ENCODE results near the gene CELSR2.

Gene CELSR2

DNA sequence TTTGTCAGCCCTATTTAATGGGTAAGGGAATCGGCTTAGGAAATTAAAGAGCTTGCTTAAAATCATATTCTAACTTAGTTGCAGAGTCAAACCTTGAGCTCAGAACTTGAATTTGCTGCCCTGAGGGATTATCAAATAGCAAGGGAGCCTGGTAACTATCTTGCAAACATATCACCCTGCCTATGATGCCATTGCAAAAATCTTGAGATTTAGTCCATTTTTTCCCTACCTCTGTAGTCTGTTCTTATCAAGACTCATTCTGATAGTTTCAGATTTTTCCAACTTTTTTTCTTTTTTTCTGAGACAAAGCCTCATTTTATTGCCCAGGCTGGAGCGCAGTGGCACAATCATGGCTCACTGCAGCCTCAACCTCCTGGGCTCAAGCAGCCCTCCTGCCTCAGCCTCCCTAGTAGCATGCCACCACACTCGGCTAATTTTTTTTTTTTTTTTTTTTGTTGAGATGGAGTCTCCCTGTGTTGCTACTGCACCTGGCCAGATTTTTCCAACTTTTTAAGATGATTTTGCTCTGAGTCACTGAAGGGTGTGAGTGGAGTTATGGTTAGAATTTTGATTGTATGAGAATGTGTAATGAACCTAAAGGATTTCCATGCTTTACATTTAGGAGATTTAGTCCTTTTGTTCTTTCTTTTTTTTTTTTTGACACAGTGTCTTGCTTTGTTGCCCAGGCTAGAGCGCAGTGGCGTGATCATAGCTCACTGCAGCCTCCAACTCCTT, 23.5 kb upstream of the CELSR2 start:
- Histone ChIP-seq H2AFZ (ENCODE audit: low read depth, low read length) (no peak overlapping the region), H3K4me1 (ENCODE audit: insufficient read depth, low read length) (no peaks in the 10 kb centered on the region), H3K27me3 (ENCODE audit: insufficient read depth, low read length, poor library complexity) (no peaks in the 10 kb centered on the region), H3K9me3 (ENCODE audit: insufficient read depth, low read length, severe bottlenecking) (no peaks in the 10 kb centered on the region), H3K27ac (ENCODE audit: low read length) (no peak overlapping the region), H3K4me2 (ENCODE audit: insufficient read depth, low read length) (no peak overlapping the region), H3K9ac (ENCODE audit: low read depth, low read length) (no peak overlapping the region), H3K79me2 (ENCODE audit: insufficient read depth, low read length) (peaks cover 57% of the 10 kb centered on the region), H4K20me1 (ENCODE audit: insufficient read depth, low read length) (peaks cover 3% of the 10 kb centered on the region; the same call in 1 of the 2 replicates), H3K36me3 (ENCODE audit: insufficient read depth, low read length) (peaks cover 79% of the 10 kb centered on the region), H3K4me3 (ENCODE audit: low read depth in 1 of 2, low read length in 2 of 2) (no peak overlapping the region)
- TF ChIP-seq EZH2 (IDR thresholded peaks at IDR 0.05; ENCODE audit: borderline replicate concordance, low read depth, low read length, severe bottlenecking): no peak
- TF ChIP-seq, protein P1, sequence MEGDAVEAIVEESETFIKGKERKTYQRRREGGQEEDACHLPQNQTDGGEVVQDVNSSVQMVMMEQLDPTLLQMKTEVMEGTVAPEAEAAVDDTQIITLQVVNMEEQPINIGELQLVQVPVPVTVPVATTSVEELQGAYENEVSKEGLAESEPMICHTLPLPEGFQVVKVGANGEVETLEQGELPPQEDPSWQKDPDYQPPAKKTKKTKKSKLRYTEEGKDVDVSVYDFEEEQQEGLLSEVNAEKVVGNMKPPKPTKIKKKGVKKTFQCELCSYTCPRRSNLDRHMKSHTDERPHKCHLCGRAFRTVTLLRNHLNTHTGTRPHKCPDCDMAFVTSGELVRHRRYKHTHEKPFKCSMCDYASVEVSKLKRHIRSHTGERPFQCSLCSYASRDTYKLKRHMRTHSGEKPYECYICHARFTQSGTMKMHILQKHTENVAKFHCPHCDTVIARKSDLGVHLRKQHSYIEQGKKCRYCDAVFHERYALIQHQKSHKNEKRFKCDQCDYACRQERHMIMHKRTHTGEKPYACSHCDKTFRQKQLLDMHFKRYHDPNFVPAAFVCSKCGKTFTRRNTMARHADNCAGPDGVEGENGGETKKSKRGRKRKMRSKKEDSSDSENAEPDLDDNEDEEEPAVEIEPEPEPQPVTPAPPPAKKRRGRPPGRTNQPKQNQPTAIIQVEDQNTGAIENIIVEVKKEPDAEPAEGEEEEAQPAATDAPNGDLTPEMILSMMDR (IDR thresholded peaks at IDR 0.05; ENCODE audit: borderline replicate concordance, extremely low read depth, low read length, poor library complexity, severe bottlenecking): no peak
- ATAC-seq (ENCODE audit: insufficient read depth, low read depth): no peak
- no peak for DNase-seq

DNA sequence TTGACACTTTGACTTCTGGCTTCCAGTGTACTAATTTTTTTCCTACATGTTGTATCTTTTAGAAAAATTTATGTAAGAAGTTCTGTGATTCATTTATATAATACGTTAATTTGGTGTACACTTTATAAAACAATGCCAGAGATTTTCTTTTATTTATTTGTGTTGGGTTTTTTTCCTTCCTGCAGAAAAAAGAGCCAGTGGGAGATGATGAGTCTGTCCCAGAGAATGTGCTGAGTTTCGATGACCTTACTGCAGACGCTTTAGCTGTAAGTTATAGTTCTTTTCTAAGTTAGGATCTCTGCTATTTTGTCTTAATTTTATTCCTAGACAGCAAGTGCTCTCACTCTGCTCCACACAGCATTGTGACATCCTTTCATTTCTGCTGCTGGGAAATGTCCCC, 21.2 kb upstream of the CELSR2 start:
- Histone ChIP-seq H3K9ac (ENCODE audit: low read depth, low read length) (no peak overlapping the region), H3K4me1 (ENCODE audit: insufficient read depth, low read length) (no peaks in the 10 kb centered on the region), H2AFZ (ENCODE audit: low read depth, low read length) (no peak overlapping the region), H4K20me1 (ENCODE audit: insufficient read depth, low read length) (no peaks in the 10 kb centered on the region; the same call in 1 of the 2 replicates), H3K4me3 (ENCODE audit: low read depth in 1 of 2, low read length in 2 of 2) (no peak overlapping the region), H3K9me3 (ENCODE audit: insufficient read depth, low read length, severe bottlenecking) (no peaks in the 10 kb centered on the region), H3K4me2 (ENCODE audit: insufficient read depth, low read length) (no peak overlapping the region), H3K79me2 (ENCODE audit: insufficient read depth, low read length) (peaks cover 35% of the 10 kb centered on the region), H3K27ac (ENCODE audit: low read length) (no peak overlapping the region), H3K27me3 (ENCODE audit: insufficient read depth, low read length, poor library complexity) (no peaks in the 10 kb centered on the region), H3K36me3 (ENCODE audit: insufficient read depth, low read length) (peaks cover 90% of the 10 kb centered on the region)
- no peak for DNase-seq
- TF ChIP-seq, protein P1 (IDR thresholded peaks at IDR 0.05; ENCODE audit: borderline replicate concordance, extremely low read depth, low read length, poor library complexity, severe bottlenecking): no peak
- no peak for TF ChIP-seq EZH2 (IDR thresholded peaks at IDR 0.05; ENCODE audit: borderline replicate concordance, low read depth, low read length, severe bottlenecking)
- no peak for ATAC-seq (ENCODE audit: insufficient read depth, low read depth)

DNA sequence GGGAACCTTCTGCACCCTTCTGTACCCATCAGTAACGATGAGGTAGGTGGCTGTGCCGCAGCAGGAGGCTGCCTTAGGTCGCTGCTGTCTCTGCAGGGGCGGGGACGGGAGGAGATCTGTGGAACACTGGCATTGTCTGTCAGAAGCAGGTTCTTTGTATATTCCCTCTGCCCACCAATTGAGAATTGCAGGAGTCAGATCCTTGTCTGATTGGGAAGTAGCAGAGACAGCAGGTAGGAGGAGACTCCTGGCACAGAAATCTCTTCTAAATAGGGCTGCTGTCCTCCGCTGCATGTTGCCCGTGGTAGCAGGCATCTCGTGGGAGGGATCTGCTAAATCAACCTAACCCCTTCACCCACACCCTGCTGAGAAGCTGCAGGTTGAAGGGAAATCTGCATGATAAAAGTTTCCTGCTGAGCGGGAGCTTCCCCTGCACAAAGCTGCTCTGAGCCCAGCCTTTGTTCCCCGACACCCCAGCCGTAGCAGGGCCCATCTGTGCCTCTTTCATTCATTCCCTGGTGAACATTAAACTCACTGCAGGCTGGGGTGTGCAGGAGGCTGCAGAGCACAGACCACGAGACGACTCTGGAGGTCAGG, 19.7 kb upstream of the CELSR2 start:
- TF ChIP-seq, protein P1 (IDR thresholded peaks at IDR 0.05; ENCODE audit: borderline replicate concordance, extremely low read depth, low read length, poor library complexity, severe bottlenecking): no peak
- TF ChIP-seq EZH2 (IDR thresholded peaks at IDR 0.05; ENCODE audit: borderline replicate concordance, low read depth, low read length, severe bottlenecking): no peak
- H3K9me3 ChIP-seq (ENCODE audit: insufficient read depth, low read length, severe bottlenecking): no peaks in the 10 kb centered on the region
- no peak overlapping the region for H3K4me2 ChIP-seq (ENCODE audit: insufficient read depth, low read length)
- DNase-seq (no peak), ATAC-seq (ENCODE audit: insufficient read depth, low read depth) (no peak)
- H4K20me1 ChIP-seq (ENCODE audit: insufficient read depth, low read length): no peaks in the 10 kb centered on the region; the same call in 1 of the 2 replicates
- no peak overlapping the region for H2AFZ ChIP-seq (ENCODE audit: low read depth, low read length)
- H3K4me1 ChIP-seq (ENCODE audit: insufficient read depth, low read length): no peaks in the 10 kb centered on the region
- no peak overlapping the region for H3K9ac ChIP-seq (ENCODE audit: low read depth, low read length)
- no peak overlapping the region for H3K4me3 ChIP-seq (ENCODE audit: low read depth in 1 of 2, low read length in 2 of 2)
- H3K27me3 ChIP-seq (ENCODE audit: insufficient read depth, low read length, poor library complexity): no peaks in the 10 kb centered on the region
- H3K36me3 ChIP-seq (ENCODE audit: insufficient read depth, low read length): peaks cover 92% of the 10 kb centered on the region
- H3K79me2 ChIP-seq (ENCODE audit: insufficient read depth, low read length): peaks cover 21% of the 10 kb centered on the region
- no peak overlapping the region for H3K27ac ChIP-seq (ENCODE audit: low read length)

All from DND-41 (cell line).